ENCODE results near the gene CCNQ.

The CCNQ gene

GRCh38 chrX:153560466-153560865 is 38.5 kb downstream of the CCNQ start:
- TF ChIP-seq ZFX (IDR thresholded peaks at IDR 0.05) (no peak), CTCF (conservative IDR thresholded peaks at IDR 0.05) (no peak)
- no peak overlapping the region for H3K27ac ChIP-seq

- H3K27ac ChIP-seq = no peak overlapping the region
- no peak for TF ChIP-seq CTCF (conservative IDR thresholded peaks at IDR 0.05)
- TF ChIP-seq ZFX (IDR thresholded peaks at IDR 0.05) = no peak
Measured at GRCh38 chrX:153560000-153560399, 38.9 kb downstream of the CCNQ start.

- TF ChIP-seq ZFX (IDR thresholded peaks at IDR 0.05) = no peak
- TF ChIP-seq CTCF (conservative IDR thresholded peaks at IDR 0.05) = no peak
- H3K27ac ChIP-seq = no peak overlapping the region
Measured at GRCh38 chrX:153557618-153558355, 41.2 kb downstream of the CCNQ start.

GRCh38 chrX:153556767-153557166 is 42.2 kb downstream of the CCNQ start:
- no peak overlapping the region for H3K27ac ChIP-seq

GRCh38 chrX:153554519-153555167 is 44.3 kb downstream of the CCNQ start:
- TF ChIP-seq CTCF (conservative IDR thresholded peaks at IDR 0.05) (peak; percentile 72), ZFX (IDR thresholded peaks at IDR 0.05) (no peak)
- no peak overlapping the region for H3K27ac ChIP-seq

More at GRCh38 chrX:153556767-153557166, 42.2 kb downstream of the CCNQ start:
- TF ChIP-seq CTCF (conservative IDR thresholded peaks at IDR 0.05) = no peak
- no peak for TF ChIP-seq ZFX (IDR thresholded peaks at IDR 0.05)

- no peak overlapping the region for H3K27ac ChIP-seq
- TF ChIP-seq ZFX (IDR thresholded peaks at IDR 0.05) (no peak), CTCF (conservative IDR thresholded peaks at IDR 0.05) (no peak)
Measured at GRCh38 chrX:153551135-153551534, 47.8 kb downstream of the CCNQ start.

GRCh38 chrX:153549807-153550206 is 49.1 kb downstream of the CCNQ start:
- no peak for TF ChIP-seq ZFX (IDR thresholded peaks at IDR 0.05)
- TF ChIP-seq CTCF (conservative IDR thresholded peaks at IDR 0.05) = no peak; the same call in 1 of the 2 replicates
- H3K27ac ChIP-seq = no peak overlapping the region
